ENCODE results near the gene GALNS.
"Not testable (repeated sequence)": the region's sequence is repeated elsewhere in the genome, so short reads cannot be mapped to it uniquely, and the experiment has no call there.

Gene GALNS

DNA sequence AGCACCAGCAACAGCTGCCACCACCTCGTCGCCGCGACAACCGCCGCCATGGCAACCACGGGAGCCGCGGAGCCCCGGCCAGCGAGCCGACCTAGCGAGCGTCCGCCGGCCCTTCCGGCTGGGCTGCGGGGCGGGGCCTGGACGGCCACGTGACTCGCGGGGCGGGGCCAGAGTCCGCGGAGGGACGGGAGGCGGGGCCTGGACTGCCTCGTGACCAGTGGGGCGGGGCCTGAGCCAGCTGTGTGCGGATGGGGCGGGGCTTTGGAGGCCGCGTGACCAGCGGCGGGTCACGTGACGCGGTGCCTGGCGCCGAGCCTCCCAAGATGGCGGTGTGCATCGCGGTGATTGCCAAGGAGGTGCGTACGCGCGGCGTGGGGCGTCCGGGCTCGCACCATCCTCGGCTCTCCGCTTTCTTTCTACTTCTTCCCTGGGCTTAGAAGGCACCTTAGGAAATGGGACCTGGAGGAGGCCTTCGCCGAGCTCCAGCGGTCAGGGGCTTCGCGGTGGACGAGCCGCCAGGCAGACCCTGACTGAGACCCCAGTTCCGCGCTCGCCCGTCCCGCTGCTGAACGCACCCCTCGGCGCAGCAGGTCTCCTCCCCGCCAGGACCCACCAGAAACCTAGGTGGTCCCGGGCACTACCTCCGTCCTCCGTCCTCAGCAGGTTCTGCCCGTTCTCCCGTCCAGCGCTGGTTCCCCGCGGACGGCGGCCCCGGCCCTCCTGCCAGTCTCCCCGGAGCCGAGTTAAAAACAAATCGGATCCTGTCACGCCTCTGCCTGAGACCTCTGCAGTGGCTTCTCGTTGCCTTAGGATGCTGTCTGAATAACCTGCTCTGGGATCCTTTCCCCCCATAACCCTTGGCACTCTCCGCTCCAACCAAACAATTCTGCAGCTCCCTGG is at the start of gene GALNS, which contains the start of gene TRAPPC2L:
TSS of gene GALNS (minus strand) at position 120 of the 900 bp plus-strand sequence. CDS start at position 50, 70 bp downstream.
TSS of gene TRAPPC2L (plus strand) at position 300 of the 900 bp plus-strand sequence. CDS start at position 324, 24 bp downstream.
- peak; percentile 99 for DNase-seq (ENCODE audit: low read depth in 2 of 2)

DNA sequence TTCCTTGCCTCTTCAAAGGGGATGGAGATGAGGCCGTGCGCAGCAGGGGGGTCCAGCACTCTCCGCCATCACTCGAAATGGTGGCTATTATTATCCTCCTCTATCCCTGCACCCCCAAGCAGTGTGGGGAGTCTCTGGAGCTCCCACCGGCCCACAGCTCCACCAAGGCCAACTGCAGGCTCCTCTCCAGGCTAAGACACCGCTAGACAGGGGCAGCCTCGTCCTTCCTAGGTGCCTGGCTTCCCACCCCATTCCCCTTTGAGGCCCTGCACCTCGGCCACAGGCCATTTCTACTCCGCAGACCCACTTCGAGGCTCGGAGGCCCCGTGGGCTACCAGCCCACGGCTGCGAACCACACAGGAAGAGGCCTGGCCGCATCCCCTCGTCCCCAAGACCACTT is 49.3 kb upstream of the GALNS start:
- DNase-seq (ENCODE audit: low read depth in 2 of 2): no peak

DNA sequence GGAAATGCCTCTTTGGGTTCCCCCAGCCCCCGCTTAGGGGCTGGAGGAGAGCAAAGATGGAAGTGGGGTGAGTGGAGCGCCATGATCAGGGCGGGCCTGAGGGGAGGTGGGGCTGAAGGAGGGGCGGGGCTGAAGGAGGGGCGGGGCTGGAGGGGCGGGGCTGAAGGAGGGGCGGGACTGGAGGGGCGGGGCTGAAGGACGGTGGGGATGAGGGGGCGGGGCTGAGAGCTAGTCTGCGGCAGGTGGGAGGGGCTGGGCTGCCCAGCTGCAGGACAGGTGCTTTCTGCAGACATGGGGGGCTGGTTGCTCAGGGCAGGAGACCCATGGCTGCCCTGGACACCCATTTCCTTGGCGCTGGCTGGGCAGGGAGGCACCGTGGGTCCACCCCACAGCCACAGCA is 48.8 kb upstream of the GALNS start:
- no peak for DNase-seq (ENCODE audit: low read depth in 2 of 2)

GRCh38 chr16:88904676-88905365 is 48.1 kb upstream of the GALNS start:
- no peak for DNase-seq (ENCODE audit: low read depth in 2 of 2)

GRCh38 chr16:88903267-88903666 is 46.5 kb upstream of the GALNS start:
- no peak for DNase-seq (ENCODE audit: low read depth in 2 of 2)

DNA sequence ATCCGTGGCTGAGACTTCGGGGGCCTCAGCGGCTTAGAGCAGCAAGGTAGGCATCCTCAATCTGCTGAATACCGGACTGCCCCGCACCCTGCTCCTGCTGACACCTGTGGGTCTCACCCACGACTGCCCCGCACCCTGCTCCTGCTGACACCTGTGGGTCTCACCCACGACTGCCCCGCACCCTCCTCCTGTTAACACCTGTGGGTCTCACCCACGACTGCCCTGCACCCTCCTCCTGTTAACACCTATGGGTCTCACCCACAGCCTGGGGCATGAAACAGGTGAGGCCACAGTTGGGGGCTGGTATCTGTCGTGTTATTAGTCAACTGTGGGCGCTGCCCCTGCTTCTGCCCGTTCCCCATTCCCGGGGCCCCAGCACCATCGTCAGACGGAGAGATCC is 46.0 kb upstream of the GALNS start:
- DNase-seq (ENCODE audit: low read depth in 2 of 2): no peak

DNA sequence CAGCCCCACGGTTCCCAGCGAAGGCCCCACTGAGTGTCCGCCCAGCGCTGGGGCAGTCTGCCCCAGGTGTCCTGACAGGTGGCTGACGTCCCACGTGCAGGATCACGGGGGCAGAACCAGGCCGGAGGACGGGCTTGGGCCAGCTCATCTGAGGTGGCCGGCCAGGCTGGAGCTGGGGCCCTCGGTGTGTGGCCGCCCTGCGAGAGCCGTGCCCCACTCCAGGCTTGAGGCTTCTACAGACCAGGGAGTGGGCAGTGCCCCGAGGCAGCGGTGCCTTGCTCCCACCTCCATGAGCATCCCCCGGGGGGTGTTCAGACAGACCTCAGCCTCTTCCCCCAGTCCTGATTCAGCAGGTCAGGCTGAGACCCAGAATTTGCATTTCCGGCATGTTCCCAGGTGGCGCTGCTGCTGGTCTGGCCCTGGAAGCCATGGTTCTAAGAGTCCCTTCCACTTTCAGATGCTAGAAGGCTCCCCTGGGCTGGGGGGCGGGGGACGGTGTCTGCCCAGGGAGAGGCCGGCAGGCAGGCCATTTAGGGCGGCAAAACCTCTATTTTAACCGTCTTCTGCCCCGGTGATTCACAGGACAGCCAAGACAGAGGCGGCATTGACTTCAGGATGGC is 45.1 kb upstream of the GALNS start:
- no peak for DNase-seq (ENCODE audit: low read depth in 2 of 2)

DNA sequence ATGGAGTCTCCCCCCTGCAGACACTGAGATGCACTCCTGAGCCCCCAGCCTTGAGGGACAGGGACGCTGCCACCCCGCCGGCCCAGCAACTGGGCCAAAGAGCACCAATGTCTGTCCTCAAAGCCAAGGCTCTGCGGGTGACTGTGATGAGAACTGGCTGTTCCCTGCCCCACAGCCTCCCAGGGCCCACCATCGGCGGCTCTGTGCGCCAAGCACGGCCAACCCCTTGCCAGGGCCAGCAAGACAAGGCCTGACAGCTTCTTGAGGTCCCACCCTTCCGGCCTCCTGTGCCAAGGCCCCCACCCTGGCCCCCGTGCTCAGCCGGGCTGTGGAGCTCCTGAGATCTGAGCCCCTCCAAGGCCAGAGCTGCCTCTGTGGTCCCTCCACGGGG is 43.9 kb upstream of the GALNS start:
- no peak for DNase-seq (ENCODE audit: low read depth in 2 of 2)

DNA sequence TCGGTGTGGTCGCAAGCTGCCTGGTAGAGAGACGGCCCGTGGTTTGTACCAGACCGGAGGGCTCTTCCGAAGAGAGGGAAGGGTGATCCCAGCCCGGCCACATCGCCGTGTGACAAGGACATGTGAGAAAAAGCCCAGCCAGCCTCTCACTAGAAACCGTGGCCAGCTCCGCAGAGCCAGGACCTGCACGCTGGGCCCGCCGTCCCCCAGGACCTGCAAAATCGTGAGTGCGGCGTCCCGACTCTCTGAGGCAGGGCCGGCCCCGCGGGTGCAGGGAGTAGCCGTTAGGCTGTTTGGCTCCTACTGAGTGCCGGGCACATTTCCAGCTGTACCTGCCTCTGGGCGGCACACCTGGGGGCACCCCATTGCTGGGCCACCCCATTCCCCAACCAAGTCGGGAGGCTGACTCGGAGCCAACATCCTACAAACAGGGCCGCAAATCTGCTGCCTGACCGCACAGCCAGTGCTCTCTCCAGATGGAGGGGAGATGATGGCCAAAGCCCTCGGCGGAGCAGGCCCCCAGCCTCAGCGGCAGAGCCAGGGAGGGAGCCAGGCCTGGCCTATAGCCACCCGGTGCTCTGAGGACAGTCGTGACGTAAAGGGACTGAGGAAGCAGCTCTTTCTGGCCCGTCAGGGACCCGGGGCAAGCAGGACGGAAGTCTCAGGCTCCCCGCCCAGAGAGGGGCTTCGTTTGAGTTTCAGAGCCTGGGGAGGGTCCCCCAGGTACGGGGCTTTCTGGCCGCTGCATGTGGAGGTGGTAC is 43.3 kb upstream of the GALNS start:
- DNase-seq (ENCODE audit: low read depth in 2 of 2): no peak

GRCh38 chr16:88897696-88898425 is 41.1 kb upstream of the GALNS start:
- DNase-seq (ENCODE audit: low read depth in 2 of 2): no peak

- DNase-seq (ENCODE audit: low read depth in 2 of 2): no peak
Measured at GRCh38 chr16:88896238-88897070, 39.7 kb upstream of the GALNS start.

- DNase-seq (ENCODE audit: low read depth in 2 of 2): no peak
Measured at GRCh38 chr16:88895335-88895734, 38.6 kb upstream of the GALNS start.

DNA sequence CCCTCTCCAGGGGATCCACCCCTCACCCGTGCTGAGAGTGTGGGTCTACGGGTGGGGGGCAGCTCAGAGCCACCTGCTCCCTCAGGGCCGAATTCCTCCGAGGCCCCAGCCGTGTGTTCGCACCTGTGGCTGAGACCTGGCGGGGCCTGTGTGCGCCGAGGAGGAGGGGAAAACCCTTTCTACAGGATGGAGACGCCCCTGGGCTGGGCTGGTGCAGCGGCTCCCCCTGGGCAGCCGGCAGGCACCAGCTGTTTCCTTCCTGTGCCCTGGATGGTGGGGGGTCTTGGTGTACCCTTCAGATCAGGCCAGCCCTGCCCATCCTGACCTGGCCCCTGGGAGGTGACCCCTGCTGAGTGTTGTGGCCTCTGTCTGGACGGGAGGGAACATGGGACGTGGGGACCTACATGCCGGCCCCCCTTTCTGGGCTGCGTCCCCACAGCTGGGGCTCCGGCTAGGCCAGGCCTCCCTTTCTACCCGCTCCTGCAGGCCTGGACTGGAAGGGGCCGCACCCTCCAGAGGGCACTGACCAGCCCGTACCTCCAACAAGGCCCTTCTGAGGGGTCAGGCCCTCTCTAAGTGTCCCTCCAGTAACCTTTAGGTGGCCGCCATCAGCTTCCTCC is 38.0 kb upstream of the GALNS start:
- DNase-seq (ENCODE audit: low read depth in 2 of 2): no peak

DNA sequence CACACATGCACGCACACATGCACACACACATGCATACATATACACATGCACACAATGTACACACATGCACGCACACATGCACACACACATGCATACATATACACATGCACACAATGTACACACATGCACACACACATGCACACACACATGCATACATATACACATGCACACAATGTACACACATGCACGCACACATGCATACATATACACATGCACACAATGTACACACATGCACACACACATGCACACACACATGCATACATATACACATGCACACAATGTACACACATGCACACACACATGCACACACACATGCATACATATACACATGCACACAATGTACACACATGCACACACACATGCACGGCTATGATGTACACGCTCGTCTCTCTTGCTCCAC is 37.5 kb upstream of the GALNS start:
- not testable (repeated sequence) for DNase-seq (ENCODE audit: low read depth in 2 of 2)

DNA sequence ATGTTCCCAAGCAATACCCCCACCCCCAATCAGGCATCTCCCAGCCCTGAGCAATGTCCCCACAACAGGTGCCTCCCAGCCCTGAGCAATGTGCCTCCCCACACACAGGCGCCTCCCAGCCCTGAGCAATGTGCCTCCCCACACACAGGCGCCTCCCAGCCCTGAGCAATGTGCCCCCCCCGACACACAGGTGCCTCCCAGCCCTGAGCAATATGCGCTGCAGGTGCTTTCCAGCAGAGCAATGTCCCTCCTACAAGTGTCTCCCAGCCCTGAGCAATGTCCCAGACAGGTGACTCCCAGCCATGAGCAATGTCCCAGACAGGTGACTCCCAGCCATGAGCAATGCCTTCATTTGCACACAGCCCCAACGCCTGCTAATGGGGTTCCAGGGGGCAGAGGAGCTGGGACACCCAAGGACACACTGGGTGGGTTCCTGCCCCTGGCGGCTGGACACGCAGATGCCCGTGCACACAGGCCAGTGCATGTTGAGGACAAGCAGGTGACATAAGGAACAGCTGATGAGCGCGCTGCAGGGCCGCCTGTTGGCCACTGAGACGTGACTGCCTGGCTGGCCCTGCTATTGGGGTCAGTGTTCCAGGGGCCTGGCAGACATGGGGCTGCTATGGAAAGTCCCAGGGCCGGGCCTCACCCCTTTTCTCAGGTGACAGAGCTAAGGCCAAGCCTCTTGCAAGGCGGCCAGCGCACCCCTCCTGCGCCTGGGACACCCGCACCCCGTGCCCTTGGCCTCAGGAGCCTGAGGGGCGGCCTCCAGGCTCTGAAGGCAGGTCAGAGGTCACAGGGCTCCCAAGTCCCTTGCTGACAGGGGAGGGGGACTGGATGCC is 36.6 kb upstream of the GALNS start:
- no peak for DNase-seq (ENCODE audit: low read depth in 2 of 2)

- DNase-seq (ENCODE audit: low read depth in 2 of 2): no peak
Measured at GRCh38 chr16:88892065-88892464, 35.3 kb upstream of the GALNS start.

GRCh38 chr16:88891083-88891482 is 34.3 kb upstream of the GALNS start:
- no peak for DNase-seq (ENCODE audit: low read depth in 2 of 2)

- DNase-seq (ENCODE audit: low read depth in 2 of 2): not testable (repeated sequence)
Measured at GRCh38 chr16:88889702-88890352, 33.1 kb upstream of the GALNS start.
